SU-DHL-6 (cell line): ENCODE measurements around the gene UGGT2.

Experiments used
- H2AFZ ChIP-seq: fragments of 200-600 bp; sonication (generic); 2 replicates; pipeline ENCODE4 v1.6.1; 2014; ENCODE audit warnings: low read depth, mild to moderate bottlenecking, moderate library complexity, mixed read lengths, antibody characterized with exemption, low read length; ENCODE audit not compliant: severe bottlenecking
- H3F3A ChIP-seq: fragments of 200-600 bp; shearing (Covaris generic); 2 replicates; pipeline ENCODE4 v1.6.0; 2016; ENCODE audit warnings: antibody characterized with exemption, mild to moderate bottlenecking; ENCODE audit not compliant: insufficient read depth
- H3K27ac ChIP-seq: fragments of 200-600 bp; sonication (generic); 2 replicates; pipeline ENCODE4 v1.5.1; 2016; ENCODE audit warnings: low read depth, mild to moderate bottlenecking, low read length, moderate library complexity, mixed read lengths
- H3K27me3 ChIP-seq: fragments of 200-600 bp; sonication (generic), shearing (Covaris generic); 2 replicates; pipeline ENCODE4 v1.6.0; 2014; ENCODE audit warnings: mild to moderate bottlenecking, low read length
- H3K36me3 ChIP-seq: fragments of 200-600 bp; sonication (generic); 2 replicates; pipeline ENCODE4 v1.6.1; 2014; ENCODE audit warnings: mild to moderate bottlenecking, low read length, mixed read lengths
- H3K4me2 ChIP-seq: fragments of 300-600, 200-600 bp; shearing (Covaris generic), sonication (generic); 2 replicates; pipeline ENCODE4 v1.6.0; 2014; ENCODE audit warnings: low read length, low read depth, mild to moderate bottlenecking; ENCODE audit not compliant: poor library complexity, severe bottlenecking
- H3K4me3 ChIP-seq: fragments of 200-600 bp; sonication (generic); 2 replicates; pipeline ENCODE4 v1.5.1; 2014; ENCODE audit warnings: antibody characterized with exemption, low read length, mild to moderate bottlenecking, mixed read lengths; ENCODE audit not compliant: insufficient read depth, poor library complexity, severe bottlenecking
- H3K79me2 ChIP-seq: fragments of 200-600 bp; sonication (generic); 2 replicates; pipeline ENCODE4 v1.6.1; 2014; ENCODE audit warnings: mild to moderate bottlenecking, low read length, moderate library complexity; ENCODE audit not compliant: insufficient read depth
- H3K9ac ChIP-seq: fragments of 200-600 bp; sonication (generic); 2 replicates; pipeline ENCODE4 v1.7.0; 2014; ENCODE audit warnings: mild to moderate bottlenecking, low read length
- H3K9me2 ChIP-seq: fragments of 200-600 bp; sonication (generic); replicated peaks from 2 replicates; pipeline ENCODE4 v1.6.1; 2014; ENCODE audit warnings: low read length; ENCODE audit not compliant: insufficient read depth
- H3K9me3 ChIP-seq: fragments of 200-600 bp; sonication (generic); 2 replicates; pipeline ENCODE4 v1.6.1; 2014; ENCODE audit warnings: low read length, mixed read lengths; ENCODE audit not compliant: insufficient read depth
- H4K20me1 ChIP-seq: fragments of 200-600 bp; sonication (generic); 2 replicates; pipeline ENCODE4 v1.6.1; 2014; ENCODE audit warnings: low read depth, mild to moderate bottlenecking, antibody characterized with exemption, low read length, moderate library complexity, mixed read lengths
- CTCF ChIP-seq: fragments of 200-600 bp; sonication (generic); IDR thresholded peaks from one replicate; pipeline ENCODE4 v1.5.1; 2017; ENCODE audit warnings: antibody characterized with exemption, mild to moderate bottlenecking, low read length, moderate library complexity; ENCODE audit not compliant: insufficient read depth, poor library complexity, severe bottlenecking
- EZH2phosphoT487 ChIP-seq: fragments of 200-600 bp; sonication (generic), shearing (Covaris generic); conservative IDR thresholded peaks from 2 replicates; pipeline ENCODE4 v1.6.1; 2018; ENCODE audit warnings: mild to moderate bottlenecking, antibody characterized with exemption, low read length, moderate library complexity, mixed read lengths

The UGGT2 gene

GRCh38 chr13:96091164-96092117, 38.2 kb upstream of the UGGT2 start:
- Histone ChIP-seq H3K36me3 (no peaks in the 10 kb centered on the region), H2AFZ (no peak overlapping the region), H3F3A (no peaks in the 10 kb centered on the region), H3K27me3 (no peaks in the 10 kb centered on the region), H3K79me2 (no peaks in the 10 kb centered on the region), H3K9me3 (no peaks in the 10 kb centered on the region), H3K4me2 (peak overlapping the region; percentile 52), H3K4me3 (peak overlapping the region; percentile 26), H3K27ac (no peak overlapping the region), H3K9ac (no peak overlapping the region), H3K9me2 (no peaks in the 10 kb centered on the region), H4K20me1 (no peaks in the 10 kb centered on the region)
- TF ChIP-seq EZH2phosphoT487 = no peak
- TF ChIP-seq CTCF = no peak

GRCh38 chr13:96090240-96091101, 37.3 kb upstream of the UGGT2 start:
- no peak overlapping the region for H2AFZ ChIP-seq

GRCh38 chr13:96089749-96090239, 36.6 kb upstream of the UGGT2 start, which contains the start of gene HS6ST3:
TSS of gene HS6ST3 (plus strand) at chr13:96090107.
- no peak within 1 kb of the TSS for H3K9ac ChIP-seq
- no peaks in the 10 kb centered on the region for H3K9me3 ChIP-seq
- H3K27me3 ChIP-seq = no peaks in the 10 kb centered on the region

More at GRCh38 chr13:96090240-96091101, 37.3 kb upstream of the UGGT2 start:
- Histone ChIP-seq H3K4me2 (peak overlapping the region; percentile 52), H3K9me2 (no peaks in the 10 kb centered on the region), H4K20me1 (no peaks in the 10 kb centered on the region), H3K4me3 (peak overlapping the region; percentile 35), H3K79me2 (no peaks in the 10 kb centered on the region), H3F3A (no peaks in the 10 kb centered on the region), H3K36me3 (no peaks in the 10 kb centered on the region), H3K27ac (no peak overlapping the region), H3K9ac (no peak overlapping the region), H3K9me3 (no peaks in the 10 kb centered on the region), H3K27me3 (no peaks in the 10 kb centered on the region)
- TF ChIP-seq CTCF (no peak), EZH2phosphoT487 (no peak)

More at GRCh38 chr13:96089749-96090239, 36.6 kb upstream of the UGGT2 start, which contains the start of gene HS6ST3:
- no peaks in the 10 kb centered on the region for H3F3A ChIP-seq
- peak within 1 kb of the TSS; percentile 35 for H3K4me3 ChIP-seq
- no peaks in the 10 kb centered on the region for H3K36me3 ChIP-seq
- H3K9me2 ChIP-seq = no peaks in the 10 kb centered on the region
- H3K27ac ChIP-seq = no peak within 1 kb of the TSS
- no peak within 1 kb of the TSS for H2AFZ ChIP-seq
- no peaks in the 10 kb centered on the region for H3K79me2 ChIP-seq
- H4K20me1 ChIP-seq = no peaks in the 10 kb centered on the region
- TF ChIP-seq CTCF (no peak), EZH2phosphoT487 (no peak)
- H3K4me2 ChIP-seq = peak within 1 kb of the TSS; percentile 52
